Calu3 (cell line): ENCODE results near the gene CPNE6. TPM values are rescaled to one million over a fixed set of nuclear protein-coding genes. Genes with fewer than 3 reads are reported as not detected.

Source experiments
- BruUV-seq: library from RNA; stranded (reverse); fragments of 400-500 nt; replicated peaks from 2 replicates; lab custom pipeline; 2021; lab: Mats Ljungman, UMichigan
- CTCF ChIA-PET: fragments of 300-600 bp; sonication (Branson Sonifier 250); formaldehyde crosslinking; loops from one replicate; lab custom pipeline; 2022; ENCODE audit warnings: antibody characterized with exemption; lab: Charles Lee
- DNase-seq: peaks from one replicate; pipeline ENCODE4 v3.0.0; 2022
- H3K27ac Mint-ChIP-seq: one replicate; pipeline ENCODE4 v1.8.0; 2022; ENCODE audit warnings: mixed read lengths; ENCODE audit not compliant: unreplicated experiment
- H3K27me3 Mint-ChIP-seq: one replicate; pipeline ENCODE4 v1.8.0; 2022; ENCODE audit warnings: mixed read lengths; ENCODE audit not compliant: unreplicated experiment
- H3K36me3 Mint-ChIP-seq: one replicate; pipeline ENCODE4 v1.8.0; 2022; ENCODE audit warnings: mild to moderate bottlenecking, moderate library complexity, mixed read lengths; ENCODE audit not compliant: insufficient read depth, unreplicated experiment
- H3K4me1 Mint-ChIP-seq: one replicate; pipeline ENCODE4 v1.8.0; 2022; ENCODE audit warnings: mild to moderate bottlenecking, low read depth, mixed read lengths; ENCODE audit not compliant: unreplicated experiment
- H3K4me3 Mint-ChIP-seq: one replicate; pipeline ENCODE4 v1.8.0; 2022; ENCODE audit warnings: mild to moderate bottlenecking, low read depth, moderate library complexity, mixed read lengths; ENCODE audit not compliant: unreplicated experiment
- H3K9me3 Mint-ChIP-seq: one replicate; pipeline ENCODE4 v1.8.0; 2022; ENCODE audit warnings: low read depth, mixed read lengths; ENCODE audit not compliant: unreplicated experiment
- intact Hi-C: fragments of 100-400 bp; cut with micrococcal nuclease; formaldehyde crosslinking; loops from one replicate; pipeline ENCODE4 v1.10.0; 2022; ENCODE audit not compliant: unreplicated experiment
- total RNA-seq: library from RNA; stranded (reverse); gene quantifications from 2 replicates; pipeline ENCODE4 v1.2.3, GENCODE V29; 2022
- TF ChIP-seq, protein P1 (sequence below): fragments of 200-600 bp; IDR thresholded peaks from one replicate; pipeline ENCODE4 v1.8.0; 2022; ENCODE audit warnings: antibody characterized with exemption; ENCODE audit not compliant: unreplicated experiment

CPNE6 gene
- total RNA-seq, 1 experiment from 2014 or later, result not detected

DNA sequence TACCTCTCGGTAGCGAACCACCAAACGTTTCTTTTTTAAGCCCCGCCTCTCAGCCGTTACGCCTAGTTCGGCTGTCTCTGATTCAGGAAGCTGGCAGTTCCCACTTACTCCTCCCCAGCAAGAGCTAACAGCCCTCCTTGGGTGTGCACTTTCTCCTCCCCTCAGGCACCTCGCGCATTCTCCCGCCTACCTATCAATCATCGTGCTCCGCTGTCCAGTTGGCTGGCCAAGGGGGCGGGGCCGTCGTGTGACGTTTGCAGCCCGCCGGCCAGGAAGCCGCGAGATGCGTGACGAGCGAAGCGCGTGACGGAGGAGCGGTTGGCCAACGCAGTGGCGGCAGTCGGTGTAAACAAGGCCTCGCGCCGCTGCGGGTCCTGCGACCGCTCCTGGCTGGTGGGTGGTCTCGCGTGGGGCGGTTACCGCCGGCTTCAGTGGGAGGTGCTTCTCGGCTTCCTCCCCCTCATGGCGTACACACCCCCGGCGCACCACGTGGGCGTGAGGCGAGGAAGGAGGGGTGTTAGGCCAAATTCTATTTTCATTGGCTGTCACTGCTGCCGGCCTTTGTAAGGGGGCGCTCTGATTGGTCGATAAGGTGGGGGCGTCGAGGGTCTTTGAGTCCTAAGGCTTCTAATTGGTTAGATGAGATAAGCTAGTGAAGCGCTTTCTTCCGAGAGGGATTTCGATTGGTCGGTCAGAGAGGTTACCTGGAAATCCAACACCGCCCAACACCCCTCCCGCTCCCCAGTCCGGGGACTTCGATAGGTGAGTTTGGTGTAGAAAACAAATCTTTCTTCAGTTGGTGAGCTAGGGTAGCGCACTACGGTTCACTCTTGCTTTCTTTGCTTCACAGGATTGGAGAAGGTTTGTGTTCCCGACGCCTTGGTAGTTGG, 43.4 kb downstream of the CPNE6 start, which contains the start of the genes DCAF11 and NRL:
TSS of gene DCAF11 (plus strand) at position 246 of the 890 bp plus-strand sequence. CDS start 818 bp downstream, outside the sequence.
TSS of gene NRL (minus strand) at position 418 of the 890 bp plus-strand sequence. CDS start 32,101 bp downstream, outside the sequence.
- intact Hi-C loops, result loop anchor here (2.0 kb wide), 2 partner anchors 26 to 46 kb away; partner anchors contain the start of genes EMC9 and IRF9
- DNase-seq, result peak; percentile 98
- Mint-ChIP-seq H3K9me3 (no peaks in the 10 kb centered on the region), H3K36me3 (peaks cover 47% of the 10 kb centered on the region), H3K27me3 (no peaks in the 10 kb centered on the region), H3K27ac (peak within 1 kb of the TSS; percentile 98), H3K4me3 (peak within 1 kb of the TSS; percentile 82), H3K4me1 (peaks cover 19% of the 10 kb centered on the region)
- BruUV-seq, result no TSS peak
- CTCF ChIA-PET, result interaction anchor here (0.9 to 3.2 kb wide), 9 partner anchors 21 to 56 kb away, joined by 3 to 23 read pairs (median 8); partner anchors contain the start of genes EMC9, IRF9, PCK2 and PSME1
- TF ChIP-seq, protein P1, sequence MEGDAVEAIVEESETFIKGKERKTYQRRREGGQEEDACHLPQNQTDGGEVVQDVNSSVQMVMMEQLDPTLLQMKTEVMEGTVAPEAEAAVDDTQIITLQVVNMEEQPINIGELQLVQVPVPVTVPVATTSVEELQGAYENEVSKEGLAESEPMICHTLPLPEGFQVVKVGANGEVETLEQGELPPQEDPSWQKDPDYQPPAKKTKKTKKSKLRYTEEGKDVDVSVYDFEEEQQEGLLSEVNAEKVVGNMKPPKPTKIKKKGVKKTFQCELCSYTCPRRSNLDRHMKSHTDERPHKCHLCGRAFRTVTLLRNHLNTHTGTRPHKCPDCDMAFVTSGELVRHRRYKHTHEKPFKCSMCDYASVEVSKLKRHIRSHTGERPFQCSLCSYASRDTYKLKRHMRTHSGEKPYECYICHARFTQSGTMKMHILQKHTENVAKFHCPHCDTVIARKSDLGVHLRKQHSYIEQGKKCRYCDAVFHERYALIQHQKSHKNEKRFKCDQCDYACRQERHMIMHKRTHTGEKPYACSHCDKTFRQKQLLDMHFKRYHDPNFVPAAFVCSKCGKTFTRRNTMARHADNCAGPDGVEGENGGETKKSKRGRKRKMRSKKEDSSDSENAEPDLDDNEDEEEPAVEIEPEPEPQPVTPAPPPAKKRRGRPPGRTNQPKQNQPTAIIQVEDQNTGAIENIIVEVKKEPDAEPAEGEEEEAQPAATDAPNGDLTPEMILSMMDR, result no peak

DNA sequence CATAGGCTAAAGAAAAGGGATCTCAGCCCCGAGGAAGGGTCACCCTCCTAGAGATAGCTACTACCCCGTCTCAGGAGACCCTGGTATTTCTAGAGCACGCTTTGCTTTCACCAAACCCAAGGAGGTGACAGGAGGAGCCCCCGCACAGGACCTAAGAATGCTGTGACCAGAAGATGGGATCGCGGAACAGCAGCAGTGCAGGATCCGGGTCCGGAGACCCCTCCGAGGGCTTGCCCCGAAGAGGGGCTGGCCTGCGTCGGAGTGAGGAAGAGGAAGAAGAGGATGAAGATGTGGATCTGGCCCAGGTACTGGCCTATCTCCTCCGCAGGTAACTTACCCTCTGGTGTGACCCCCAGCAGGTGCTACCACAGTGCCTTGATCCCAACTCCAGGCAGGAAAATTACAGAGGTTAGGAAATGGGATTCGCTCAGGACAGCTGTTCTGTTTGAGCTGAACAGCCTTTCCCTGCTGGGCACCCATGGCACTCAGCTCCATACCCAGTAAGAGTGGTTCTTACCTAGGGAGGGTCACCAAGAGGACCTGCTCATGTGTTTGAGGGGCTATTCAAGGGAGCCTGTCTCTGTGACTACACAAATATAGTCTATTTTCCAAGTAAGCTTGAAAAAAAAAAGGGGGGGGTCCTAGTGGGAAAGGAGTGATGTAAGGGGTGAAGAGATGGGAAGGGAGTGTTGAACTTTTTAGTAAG, 44.2 kb downstream of the CPNE6 start:
- CTCF ChIA-PET, result interaction anchor here (1.4 to 3.2 kb wide), 6 partner anchors 21 to 57 kb away, joined by 5 to 23 read pairs (median 12); partner anchors contain the start of genes EMC9, IRF9, PCK2 and PSME2
- no peak for DNase-seq
- H3K9me3 Mint-ChIP-seq, result no peaks in the 10 kb centered on the region

DNA sequence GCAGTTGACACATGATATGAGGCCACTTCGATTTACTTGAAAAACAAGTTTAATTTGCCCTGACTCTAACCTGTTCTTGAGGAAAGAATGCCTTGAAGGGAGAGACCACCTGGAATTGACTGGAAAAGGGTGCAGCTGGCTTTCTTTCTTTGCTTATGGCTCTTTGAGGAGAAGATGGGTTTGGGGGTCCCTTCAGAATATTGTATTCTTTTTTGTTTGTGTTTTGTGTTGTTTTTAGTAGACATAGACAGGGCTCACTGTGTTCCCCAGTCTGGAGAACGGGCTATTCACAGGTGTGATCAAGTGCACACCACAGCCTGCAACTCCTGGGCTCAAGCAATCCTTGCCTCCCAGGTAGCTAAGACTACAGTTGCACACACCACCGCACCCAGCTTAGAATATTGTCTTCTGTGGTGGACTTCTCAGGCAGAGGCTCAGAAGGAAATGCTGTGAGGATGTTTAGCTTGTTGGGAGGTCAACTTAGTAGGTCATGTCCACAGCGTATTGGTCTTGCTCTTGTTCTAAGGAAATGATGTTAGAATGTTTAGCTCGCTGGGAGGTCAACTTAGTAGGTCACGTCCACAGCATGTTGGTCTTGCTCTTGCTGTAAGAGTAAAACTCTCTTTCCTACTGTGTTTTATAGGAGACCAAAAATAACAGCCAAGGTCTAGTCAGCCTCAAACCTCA, 44.9 kb downstream of the CPNE6 start:
- no TSS peak for BruUV-seq
- Mint-ChIP-seq H3K27ac (peak overlapping the region; percentile 98), H3K27me3 (no peaks in the 10 kb centered on the region), H3K4me3 (peak overlapping the region; percentile 82), H3K9me3 (no peaks in the 10 kb centered on the region), H3K36me3 (peaks cover 47% of the 10 kb centered on the region), H3K4me1 (peaks cover 19% of the 10 kb centered on the region)
- TF ChIP-seq, protein P1, result no peak
- CTCF ChIA-PET, result interaction anchor here (3.2 kb wide), 1 partner anchor 22 kb away, joined by 23 read pairs; the partner anchor contains the start of gene PCK2
- no peak for DNase-seq
- intact Hi-C loops, result no loop called here

More for the DNA sequence above, 44.2 kb downstream of the CPNE6 start:
- H3K27ac Mint-ChIP-seq, result peak overlapping the region; percentile 98
- peaks cover 47% of the 10 kb centered on the region for H3K36me3 Mint-ChIP-seq
- peak overlapping the region; percentile 82 for H3K4me3 Mint-ChIP-seq
- H3K4me1 Mint-ChIP-seq, result peaks cover 19% of the 10 kb centered on the region
- BruUV-seq, result TSS peak; percentile 69
- intact Hi-C loops, result loop anchor here (2.0 kb wide), 2 partner anchors 25 to 45 kb away; partner anchors contain the start of genes EMC9 and IRF9
- TF ChIP-seq, protein P1, result no peak
- H3K27me3 Mint-ChIP-seq, result no peaks in the 10 kb centered on the region
